ENCODE data around the gene BPGM.

GRCh38 chr7:134694767-134695166, 48.1 kb downstream of the BPGM start:
- no peak for TF ChIP-seq XRCC4 (IDR thresholded peaks at IDR 0.05; ENCODE audit: extremely low read depth, insufficient read depth, insufficient read length)
- TF ChIP-seq CTCF (IDR thresholded peaks at IDR 0.05 in 2 of 3, conservative IDR thresholded peaks at IDR 0.05 in 1 of 3; ENCODE audit: insufficient read depth in 2 of 3, low read depth in 1 of 3, low read length in 3 of 3) = no peak
- TF ChIP-seq POLR2A (conservative IDR thresholded peaks at IDR 0.05) = no peak
- TF ChIP-seq BRCA1 (IDR thresholded peaks at IDR 0.05) = no peak
- TF ChIP-seq BRCA1 (CRISPR knock-in tag; IDR thresholded peaks at IDR 0.05) = no peak

All from K562 (cell line).